Measurements from ENCODE around the gene PPIL4. TPM values are rescaled to one million over a fixed set of nuclear protein-coding genes. Genes with fewer than 3 reads are reported as not detected.

PPIL4 gene
- 41.9 TPM for polyA plus RNA-seq (2013, experiment 1 of 2)
- 42.4 TPM for polyA plus RNA-seq (2013, experiment 2 of 2)

- H4K8ac ChIP-seq (ENCODE audit: low read length) = peak within 1 kb of the TSS; percentile 96
- H3K18ac ChIP-seq (ENCODE audit: low read depth in 1 of 2, low read length in 2 of 2) = peak within 1 kb of the TSS; percentile 64 to 97
- peak within 1 kb of the TSS; percentile 99 for H3K9ac ChIP-seq (ENCODE audit: low read length)
- peaks cover 4 to 10% of the 10 kb centered on the region in 2 experiments for H3K27me3 ChIP-seq (ENCODE audit: control insufficient read depth in 1 of 2, insufficient read depth in 1 of 2, low read length in 2 of 2)
- H2AFZ ChIP-seq (ENCODE audit: low read depth, low read length) = peak within 1 kb of the TSS; percentile 60
- DNase-seq = peak; percentile 96
- under 1% methylated on average over 70 of the region's 71 CpGs for WGBS
- no peaks in the 10 kb centered on the region for H3K79me1 ChIP-seq (replicated peaks; ENCODE audit: low read length, poor library complexity, severe bottlenecking)
- peak within 1 kb of the TSS; percentile 93 for H4K91ac ChIP-seq (ENCODE audit: low read length)
- H2BK15ac ChIP-seq (ENCODE audit: low read depth, poor library complexity, severe bottlenecking) = no peak within 1 kb of the TSS
- no peaks in the 10 kb centered on the region for H3K9me3 ChIP-seq (ENCODE audit: control insufficient read depth, low read length)
- H3K4me2 ChIP-seq (ENCODE audit: low read length, poor library complexity, severe bottlenecking) = peak within 1 kb of the TSS; percentile 82
- peak within 1 kb of the TSS; percentile 88 to 89 for H3K4ac ChIP-seq (ENCODE audit: low read depth in 1 of 2, low read length in 2 of 2)
- H3K14ac ChIP-seq (ENCODE audit: low read length in 2 of 2) = peak within 1 kb of the TSS in 1 of 2 experiments; percentile 23
- H3K4me1 ChIP-seq (ENCODE audit: control insufficient read depth, insufficient read depth, low read depth, low read length) = peaks cover 2% of the 10 kb centered on the region
- peak within 1 kb of the TSS; percentile 61 for H2BK120ac ChIP-seq (ENCODE audit: low read depth, low read length)
- no peak within 1 kb of the TSS for H2AK5ac ChIP-seq (ENCODE audit: low read length, severe bottlenecking)
- H2BK12ac ChIP-seq (ENCODE audit: low read length in 2 of 2) = peak within 1 kb of the TSS in 1 of 2 experiments; percentile 28
- H2BK5ac ChIP-seq (ENCODE audit: low read depth, low read length, poor library complexity, severe bottlenecking) = peak within 1 kb of the TSS; percentile 66
- H3K23ac ChIP-seq (ENCODE audit: low read length in 2 of 2) = peak within 1 kb of the TSS in 1 of 2 experiments; percentile 11
- H3K36me3 ChIP-seq (ENCODE audit: control insufficient read depth in 1 of 2, insufficient read depth in 2 of 2, low read depth in 1 of 2, low read length in 2 of 2) = peaks cover 0 to under 1% of the 10 kb centered on the region in 2 experiments
- H3K4me3 ChIP-seq (ENCODE audit: insufficient read depth in 1 of 2, low read depth in 1 of 2, low read length in 2 of 2) = peak within 1 kb of the TSS; percentile 81 to 94
- peak within 1 kb of the TSS; percentile 90 for H3K27ac ChIP-seq (ENCODE audit: low read length, poor library complexity, severe bottlenecking)
These were observed at the start of gene PPIL4 for GRCh38 chr6:149545754-149546471. Gene PPIL4 (minus strand): TSS chr6:149546043. CDS start chr6:149546005, 38 bp downstream.

- peaks cover 3% of the 10 kb centered on the region for H3K79me1 ChIP-seq (replicated peaks; ENCODE audit: low read length, poor library complexity, severe bottlenecking)
- no peak overlapping the region for H2AK5ac ChIP-seq (ENCODE audit: low read length, severe bottlenecking)
- H4K91ac ChIP-seq (ENCODE audit: low read length) = no peak overlapping the region
- H3K9me3 ChIP-seq (ENCODE audit: control insufficient read depth, low read length) = no peaks in the 10 kb centered on the region
- no peak overlapping the region for H3K4me3 ChIP-seq (ENCODE audit: insufficient read depth in 1 of 2, low read depth in 1 of 2, low read length in 2 of 2)
- no peak overlapping the region for H2BK12ac ChIP-seq (ENCODE audit: low read length in 2 of 2)
- H3K23ac ChIP-seq (ENCODE audit: low read length in 2 of 2) = no peak overlapping the region
- WGBS = no CpG with 5 or more reads among the region's 1 CpG
- no peak overlapping the region for H3K14ac ChIP-seq (ENCODE audit: low read length in 2 of 2)
- no peak overlapping the region for H2BK15ac ChIP-seq (ENCODE audit: low read depth, poor library complexity, severe bottlenecking)
- DNase-seq = no peak
- no peaks in the 10 kb centered on the region for H3K27me3 ChIP-seq (ENCODE audit: control insufficient read depth in 1 of 2, insufficient read depth in 1 of 2, low read length in 2 of 2)
- H2BK120ac ChIP-seq (ENCODE audit: low read depth, low read length) = no peak overlapping the region
- no peak overlapping the region for H4K8ac ChIP-seq (ENCODE audit: low read length)
- peaks cover 16 to 82% of the 10 kb centered on the region in 2 experiments for H3K36me3 ChIP-seq (ENCODE audit: control insufficient read depth in 1 of 2, insufficient read depth in 2 of 2, low read depth in 1 of 2, low read length in 2 of 2)
- no peak overlapping the region for H2BK5ac ChIP-seq (ENCODE audit: low read depth, low read length, poor library complexity, severe bottlenecking)
- no peak overlapping the region for H3K9ac ChIP-seq (ENCODE audit: low read length)
- H3K4ac ChIP-seq (ENCODE audit: low read depth in 1 of 2, low read length in 2 of 2) = no peak overlapping the region
- peak overlapping the region; percentile 40 for H3K4me2 ChIP-seq (ENCODE audit: low read length, poor library complexity, severe bottlenecking)
- H3K18ac ChIP-seq (ENCODE audit: low read depth in 1 of 2, low read length in 2 of 2) = no peak overlapping the region
- H3K27ac ChIP-seq (ENCODE audit: low read length, poor library complexity, severe bottlenecking) = peak overlapping the region; percentile 96
- peaks cover 5% of the 10 kb centered on the region for H3K4me1 ChIP-seq (ENCODE audit: control insufficient read depth, insufficient read depth, low read depth, low read length)
- H2AFZ ChIP-seq (ENCODE audit: low read depth, low read length) = no peak overlapping the region
These were observed 47.6 kb upstream of the PPIL4 start for GRCh38 chr6:149593408-149593807.

- Histone ChIP-seq H3K9me3 (ENCODE audit: control insufficient read depth, low read length) (no peaks in the 10 kb centered on the region), H4K8ac (ENCODE audit: low read length) (no peak overlapping the region), H3K14ac (ENCODE audit: low read length in 2 of 2) (no peak overlapping the region), H3K36me3 (ENCODE audit: control insufficient read depth in 1 of 2, insufficient read depth in 2 of 2, low read depth in 1 of 2, low read length in 2 of 2) (peaks cover 14 to 82% of the 10 kb centered on the region in 2 experiments), H3K27ac (ENCODE audit: low read length, poor library complexity, severe bottlenecking) (peak overlapping the region; percentile 88), H3K79me1 (replicated peaks; ENCODE audit: low read length, poor library complexity, severe bottlenecking) (peaks cover 3% of the 10 kb centered on the region), H4K91ac (ENCODE audit: low read length) (no peak overlapping the region), H3K4ac (ENCODE audit: low read depth in 1 of 2, low read length in 2 of 2) (no peak overlapping the region), H3K4me2 (ENCODE audit: low read length, poor library complexity, severe bottlenecking) (no peak overlapping the region), H3K9ac (ENCODE audit: low read length) (no peak overlapping the region), H3K23ac (ENCODE audit: low read length in 2 of 2) (no peak overlapping the region), H3K18ac (ENCODE audit: low read depth in 1 of 2, low read length in 2 of 2) (no peak overlapping the region), H2BK15ac (ENCODE audit: low read depth, poor library complexity, severe bottlenecking) (no peak overlapping the region), H2BK5ac (ENCODE audit: low read depth, low read length, poor library complexity, severe bottlenecking) (no peak overlapping the region), H3K4me1 (ENCODE audit: control insufficient read depth, insufficient read depth, low read depth, low read length) (peaks cover 5% of the 10 kb centered on the region), H2AK5ac (ENCODE audit: low read length, severe bottlenecking) (peak overlapping the region; percentile 31), H2BK120ac (ENCODE audit: low read depth, low read length) (no peak overlapping the region), H3K4me3 (ENCODE audit: insufficient read depth in 1 of 2, low read depth in 1 of 2, low read length in 2 of 2) (no peak overlapping the region), H3K27me3 (ENCODE audit: control insufficient read depth in 1 of 2, insufficient read depth in 1 of 2, low read length in 2 of 2) (no peaks in the 10 kb centered on the region), H2AFZ (ENCODE audit: low read depth, low read length) (no peak overlapping the region), H2BK12ac (ENCODE audit: low read length in 2 of 2) (no peak overlapping the region)
- WGBS = no CpG with 5 or more reads among the region's 2 CpGs
- no peak for DNase-seq
These were observed 47.1 kb upstream of the PPIL4 start for GRCh38 chr6:149592983-149593382.

- H3K27me3 ChIP-seq (ENCODE audit: control insufficient read depth in 1 of 2, insufficient read depth in 1 of 2, low read length in 2 of 2) = no peaks in the 10 kb centered on the region
- H2AFZ ChIP-seq (ENCODE audit: low read depth, low read length) = no peak overlapping the region
- H4K8ac ChIP-seq (ENCODE audit: low read length) = no peak overlapping the region
- no peaks in the 10 kb centered on the region for H3K9me3 ChIP-seq (ENCODE audit: control insufficient read depth, low read length)
- no peak overlapping the region for H3K4ac ChIP-seq (ENCODE audit: low read depth in 1 of 2, low read length in 2 of 2)
- H3K4me2 ChIP-seq (ENCODE audit: low read length, poor library complexity, severe bottlenecking) = no peak overlapping the region
- H2BK12ac ChIP-seq (ENCODE audit: low read length in 2 of 2) = no peak overlapping the region
- H2BK120ac ChIP-seq (ENCODE audit: low read depth, low read length) = no peak overlapping the region
- no peaks in the 10 kb centered on the region for H3K4me1 ChIP-seq (ENCODE audit: control insufficient read depth, insufficient read depth, low read depth, low read length)
- no peak for DNase-seq
- H2AK5ac ChIP-seq (ENCODE audit: low read length, severe bottlenecking) = no peak overlapping the region
- no peak overlapping the region for H3K18ac ChIP-seq (ENCODE audit: low read depth in 1 of 2, low read length in 2 of 2)
- H3K9ac ChIP-seq (ENCODE audit: low read length) = no peak overlapping the region
- H3K27ac ChIP-seq (ENCODE audit: low read length, poor library complexity, severe bottlenecking) = no peak overlapping the region
- H4K91ac ChIP-seq (ENCODE audit: low read length) = no peak overlapping the region
- no peak overlapping the region for H3K14ac ChIP-seq (ENCODE audit: low read length in 2 of 2)
- peaks cover 7 to 72% of the 10 kb centered on the region in 2 experiments for H3K36me3 ChIP-seq (ENCODE audit: control insufficient read depth in 1 of 2, insufficient read depth in 2 of 2, low read depth in 1 of 2, low read length in 2 of 2)
- no peak overlapping the region for H2BK15ac ChIP-seq (ENCODE audit: low read depth, poor library complexity, severe bottlenecking)
- H3K4me3 ChIP-seq (ENCODE audit: insufficient read depth in 1 of 2, low read depth in 1 of 2, low read length in 2 of 2) = no peak overlapping the region
- H3K23ac ChIP-seq (ENCODE audit: low read length in 2 of 2) = no peak overlapping the region
- 97% methylated on average over 2 of the region's 2 CpGs for WGBS
- peaks cover 6% of the 10 kb centered on the region for H3K79me1 ChIP-seq (replicated peaks; ENCODE audit: low read length, poor library complexity, severe bottlenecking)
- no peak overlapping the region for H2BK5ac ChIP-seq (ENCODE audit: low read depth, low read length, poor library complexity, severe bottlenecking)
These were observed 40.3 kb upstream of the PPIL4 start for GRCh38 chr6:149586149-149586548.
